ENCODE data around the gene COX10.

COX10 gene

GRCh38 chr17:14124854-14125253 lies 55.5 kb downstream of the COX10 start:
- TF ChIP-seq GATA3 (IDR thresholded peaks at IDR 0.05; ENCODE audit: low read depth, low read length) (no peak), GATA2 (IDR thresholded peaks at IDR 0.05; ENCODE audit: low read depth, low read length) (no peak)

DNA sequence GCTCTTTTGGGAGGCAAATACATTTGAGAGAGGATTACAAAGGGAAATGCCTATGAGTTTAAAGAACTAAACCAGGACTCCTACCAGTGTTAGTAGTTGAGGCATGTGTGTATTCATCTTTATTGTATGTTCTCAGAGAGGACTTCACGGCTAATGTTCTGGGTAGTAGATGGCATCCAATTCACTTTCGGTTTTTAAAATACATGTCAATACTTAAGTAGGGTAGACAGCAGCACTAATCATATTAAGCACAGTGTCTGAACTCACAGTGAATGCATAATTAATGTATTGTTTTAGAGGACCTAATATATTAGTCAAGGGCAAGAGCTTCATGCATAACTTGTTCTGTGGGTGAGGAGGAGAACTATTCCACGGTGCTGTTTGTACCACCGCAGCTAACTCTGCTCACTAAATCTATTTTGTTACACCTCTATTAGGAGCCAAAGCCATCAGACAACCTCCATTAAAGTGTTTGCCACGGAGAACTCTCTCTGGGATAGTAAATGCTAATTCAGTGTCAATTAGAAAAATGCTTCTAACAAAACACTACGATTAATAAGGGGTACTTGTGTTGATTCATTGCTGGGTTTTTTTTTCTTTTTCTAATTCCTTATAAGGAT lies 56.3 kb downstream of the COX10 start:
- TF ChIP-seq GATA2 (IDR thresholded peaks at IDR 0.05; ENCODE audit: low read depth, low read length) (no peak), GATA3 (IDR thresholded peaks at IDR 0.05; ENCODE audit: low read depth, low read length) (no peak)

DNA sequence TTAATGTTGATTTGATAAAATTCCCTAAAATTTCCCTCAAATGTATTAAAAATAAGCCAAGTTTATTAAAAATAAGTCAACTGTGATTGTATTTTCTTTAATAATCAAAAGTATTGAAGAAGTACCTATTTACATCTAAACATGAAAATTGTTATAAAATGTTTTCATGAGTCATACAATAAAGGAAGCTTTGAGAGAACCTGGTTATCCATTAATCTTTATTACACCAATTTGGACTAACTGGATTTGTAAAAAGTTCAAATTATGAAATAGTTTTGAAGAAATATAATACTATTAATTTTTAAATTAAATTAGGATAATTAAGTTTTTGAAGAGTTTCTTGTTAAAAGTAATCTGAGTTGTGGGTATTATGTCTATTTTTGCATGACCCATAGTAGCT lies 63.8 kb downstream of the COX10 start:
- TF ChIP-seq GATA3 (IDR thresholded peaks at IDR 0.05; ENCODE audit: low read depth, low read length) (no peak), GATA2 (IDR thresholded peaks at IDR 0.05; ENCODE audit: low read depth, low read length) (no peak)

GRCh38 chr17:14134456-14134855 lies 65.2 kb downstream of the COX10 start:
- TF ChIP-seq GATA3 (IDR thresholded peaks at IDR 0.05; ENCODE audit: low read depth, low read length) = no peak
- TF ChIP-seq GATA2 (IDR thresholded peaks at IDR 0.05; ENCODE audit: low read depth, low read length) = no peak

DNA sequence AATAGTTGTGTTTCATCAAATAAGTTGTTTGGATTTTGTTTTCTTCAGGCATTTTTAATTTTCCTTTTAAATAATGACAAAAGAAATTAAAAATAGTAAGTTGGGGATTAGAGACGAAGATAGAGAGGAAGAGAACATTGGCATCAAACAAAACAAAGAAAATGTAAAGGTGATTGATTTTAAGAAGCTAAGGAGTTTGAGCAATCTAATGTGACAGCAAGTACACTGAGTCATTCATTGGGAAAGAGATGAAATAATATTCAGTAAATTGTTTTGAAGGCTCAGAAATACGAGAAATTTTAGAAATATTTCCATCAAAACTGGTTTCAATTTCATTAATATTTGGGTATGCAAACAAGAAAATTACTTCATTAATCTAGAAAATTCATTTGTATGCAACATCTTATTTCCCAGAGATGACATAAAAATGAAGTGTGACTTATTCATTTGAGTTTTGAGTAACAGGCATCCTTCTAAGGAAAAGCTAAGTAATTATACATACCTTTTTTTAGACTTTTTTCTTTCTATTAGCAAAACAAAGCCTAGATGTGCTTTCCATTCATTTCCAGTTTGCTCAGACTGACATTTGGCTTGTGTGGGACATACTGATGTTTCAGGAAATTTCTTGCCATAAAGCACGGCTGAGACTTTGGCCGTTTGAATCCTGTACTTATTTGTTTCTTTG lies 66.7 kb downstream of the COX10 start:
- no peak for TF ChIP-seq GATA2 (IDR thresholded peaks at IDR 0.05; ENCODE audit: low read depth, low read length)
- no peak for TF ChIP-seq GATA3 (IDR thresholded peaks at IDR 0.05; ENCODE audit: low read depth, low read length)

DNA sequence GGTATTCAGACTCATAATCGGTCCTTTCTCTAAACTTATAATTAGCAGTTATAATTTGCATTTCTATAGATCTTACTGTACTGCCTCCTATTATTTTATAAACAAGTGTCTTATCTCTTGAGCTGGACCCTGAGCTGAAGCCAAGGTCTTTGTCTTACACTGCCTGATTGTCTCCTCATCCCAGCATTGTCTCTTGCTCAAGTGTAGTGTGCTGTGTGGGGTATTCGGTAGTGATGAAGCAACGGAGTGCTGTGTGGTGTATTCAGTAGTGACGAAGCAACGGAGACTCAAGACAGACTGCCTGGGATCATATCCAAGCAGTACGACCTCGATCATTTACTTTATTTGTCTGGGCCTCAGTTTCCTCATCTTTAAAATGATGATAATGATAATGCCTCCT lies 69.3 kb downstream of the COX10 start:
- TF ChIP-seq GATA3 (IDR thresholded peaks at IDR 0.05; ENCODE audit: low read depth, low read length) (no peak), GATA2 (IDR thresholded peaks at IDR 0.05; ENCODE audit: low read depth, low read length) (no peak)

DNA sequence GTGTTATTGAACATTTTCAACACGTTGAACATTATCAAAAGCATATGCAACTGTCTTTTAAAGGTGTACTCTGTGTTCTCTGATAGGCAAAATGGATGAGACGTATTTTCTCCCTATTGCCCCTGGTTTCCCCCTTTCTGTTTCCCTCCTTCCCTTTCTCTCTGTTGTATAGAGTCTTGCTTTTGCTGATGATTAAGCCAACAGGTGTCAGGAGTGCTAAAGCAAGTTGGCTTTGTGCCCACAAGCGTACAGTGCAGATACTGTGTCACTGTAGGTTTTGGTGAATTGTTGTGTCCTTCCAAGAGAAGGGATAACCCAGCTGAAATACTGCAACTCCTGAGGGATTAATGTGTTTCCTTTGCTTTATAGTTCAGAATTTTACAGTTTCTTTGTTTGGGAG lies 74.4 kb downstream of the COX10 start:
- TF ChIP-seq GATA2 (IDR thresholded peaks at IDR 0.05; ENCODE audit: low read depth, low read length) (no peak), GATA3 (IDR thresholded peaks at IDR 0.05; ENCODE audit: low read depth, low read length) (no peak)

DNA sequence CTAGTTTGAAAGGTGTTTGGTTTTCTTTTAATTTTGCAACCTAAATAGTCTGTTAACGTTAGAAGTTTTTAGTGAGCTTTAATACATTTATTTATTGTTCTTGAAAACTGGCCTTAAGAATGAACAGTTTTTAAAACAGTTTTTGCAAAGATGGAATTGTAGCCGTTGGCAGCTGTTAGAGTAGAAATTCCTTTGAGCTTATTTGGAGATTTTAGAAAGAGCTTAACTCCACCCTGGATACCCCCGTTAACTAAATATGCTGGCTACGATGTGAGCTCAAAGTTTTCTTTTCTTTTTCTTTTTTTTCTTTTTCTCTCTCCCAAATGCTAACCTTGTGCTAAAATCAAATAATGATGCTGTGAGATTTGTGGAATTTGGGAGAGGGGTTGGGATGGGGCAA lies 75.2 kb downstream of the COX10 start:
- TF ChIP-seq GATA3 (IDR thresholded peaks at IDR 0.05; ENCODE audit: low read depth, low read length) (no peak), GATA2 (IDR thresholded peaks at IDR 0.05; ENCODE audit: low read depth, low read length) (no peak)

- TF ChIP-seq GATA2 (IDR thresholded peaks at IDR 0.05; ENCODE audit: low read depth, low read length) (no peak), GATA3 (IDR thresholded peaks at IDR 0.05; ENCODE audit: low read depth, low read length) (no peak)
Observed at GRCh38 chr17:14149751-14150150, 80.4 kb downstream of the COX10 start.

DNA sequence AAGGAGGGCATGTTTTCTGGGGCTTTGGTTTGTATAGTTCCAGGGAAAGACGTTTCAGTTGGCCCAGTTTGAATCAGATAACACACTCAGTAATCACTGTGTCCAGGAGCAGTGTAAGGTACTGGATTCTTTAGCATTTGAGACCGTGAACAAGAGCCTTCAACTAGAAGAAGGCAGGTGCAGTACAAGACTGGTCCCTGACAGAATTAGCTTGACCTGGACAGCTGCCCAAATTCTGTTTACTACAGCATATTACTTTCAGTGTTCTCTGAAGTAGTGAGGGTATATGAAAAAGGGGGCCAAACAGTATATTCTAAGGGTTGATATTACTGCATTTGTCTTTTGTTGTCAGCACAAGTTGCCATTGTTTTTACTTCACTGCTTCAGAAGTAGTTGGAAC lies 81.3 kb downstream of the COX10 start:
- TF ChIP-seq GATA3 (IDR thresholded peaks at IDR 0.05; ENCODE audit: low read depth, low read length) (no peak), GATA2 (IDR thresholded peaks at IDR 0.05; ENCODE audit: low read depth, low read length) (no peak)

DNA sequence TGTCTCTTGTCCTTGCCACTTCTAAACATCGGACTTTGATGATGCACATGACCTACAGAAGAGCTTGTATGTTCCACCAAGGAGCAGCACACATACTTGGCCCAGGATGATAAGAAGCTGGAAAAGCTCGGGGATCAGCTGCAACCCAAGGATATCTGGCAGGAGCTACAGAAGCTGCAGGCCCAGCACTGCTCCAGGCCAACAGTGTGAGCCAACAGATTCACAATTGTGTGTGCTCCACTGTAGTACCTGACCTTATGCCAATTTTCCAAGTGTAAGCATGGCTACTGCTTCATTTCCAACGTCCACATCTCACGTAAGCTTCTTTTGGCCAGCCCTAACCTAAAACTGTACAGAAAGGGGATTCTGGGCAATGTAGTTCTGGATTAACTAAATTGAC lies 83.4 kb downstream of the COX10 start:
- TF ChIP-seq GATA3 (IDR thresholded peaks at IDR 0.05; ENCODE audit: low read depth, low read length) (no peak), GATA2 (IDR thresholded peaks at IDR 0.05; ENCODE audit: low read depth, low read length) (no peak)

- no peak for TF ChIP-seq GATA3 (IDR thresholded peaks at IDR 0.05; ENCODE audit: low read depth, low read length)
- no peak for TF ChIP-seq GATA2 (IDR thresholded peaks at IDR 0.05; ENCODE audit: low read depth, low read length)
Observed at GRCh38 chr17:14153374-14153773, 84.1 kb downstream of the COX10 start.

DNA sequence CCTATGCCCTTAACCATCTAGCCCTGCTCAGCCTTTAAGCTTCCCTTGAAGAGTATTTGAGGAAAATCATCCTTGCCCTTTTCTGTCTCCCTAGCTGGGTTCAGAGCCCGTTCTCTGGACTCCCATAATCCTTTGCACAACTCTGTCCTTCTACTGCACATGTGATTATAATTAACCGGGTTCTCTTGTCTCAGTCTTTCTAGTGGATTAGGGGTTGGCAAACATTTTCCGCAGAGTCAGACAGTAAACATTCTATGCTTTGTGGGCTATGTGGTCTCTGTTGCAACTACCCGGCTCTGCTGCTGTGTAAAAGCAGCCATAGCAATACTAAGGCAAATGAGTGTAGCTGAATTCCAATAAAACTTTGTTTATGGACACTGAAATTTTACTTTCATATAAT lies 87.4 kb downstream of the COX10 start:
- no peak for TF ChIP-seq GATA2 (IDR thresholded peaks at IDR 0.05; ENCODE audit: low read depth, low read length)
- TF ChIP-seq GATA3 (IDR thresholded peaks at IDR 0.05; ENCODE audit: low read depth, low read length) = no peak

DNA sequence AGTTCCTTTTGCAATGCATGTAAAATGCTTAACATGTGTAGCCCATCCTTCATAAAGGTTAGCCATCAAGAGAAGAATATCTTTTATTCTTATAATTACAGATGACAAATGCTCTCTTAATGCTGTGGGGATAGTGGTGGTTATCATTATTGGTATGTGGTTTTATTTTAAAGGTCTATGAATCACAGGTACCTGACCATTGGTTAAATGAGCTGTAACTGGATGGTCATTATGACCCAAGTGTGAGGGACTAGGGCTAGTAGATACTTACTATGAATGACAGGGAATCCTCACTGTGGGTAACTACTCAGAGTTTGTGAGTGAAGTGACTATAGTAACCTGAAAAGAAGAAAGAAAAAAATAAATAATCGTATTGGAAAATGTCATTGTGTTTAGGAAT lies 88.5 kb downstream of the COX10 start:
- TF ChIP-seq GATA3 (IDR thresholded peaks at IDR 0.05; ENCODE audit: low read depth, low read length) = no peak
- TF ChIP-seq GATA2 (IDR thresholded peaks at IDR 0.05; ENCODE audit: low read depth, low read length) = no peak

GRCh38 chr17:14158707-14159106 lies 89.4 kb downstream of the COX10 start:
- TF ChIP-seq GATA3 (IDR thresholded peaks at IDR 0.05; ENCODE audit: low read depth, low read length) (no peak), GATA2 (IDR thresholded peaks at IDR 0.05; ENCODE audit: low read depth, low read length) (no peak)

Data from SH-SY5Y (cell line).